HL-60 (cell line): Measurements from ENCODE around the gene WWOX.

Experiments used
- CTCF ChIP-seq: IDR thresholded peaks from one replicate; pipeline ENCODE4 v1.5.1; 2011; ENCODE audit warnings: low read length, control low read depth, inconsistent platforms; ENCODE audit not compliant: insufficient read depth
- GABPA ChIP-seq: IDR thresholded peaks from 2 replicates; pipeline ENCODE4 v1.6.1; 2012; ENCODE audit warnings: low read depth
- POLR2AphosphoS5 ChIP-seq: IDR thresholded peaks from 2 replicates; pipeline ENCODE4 v1.6.1; 2012; ENCODE audit warnings: low read depth
- REST ChIP-seq: IDR thresholded peaks from 2 replicates; pipeline ENCODE4 v1.6.1; 2012; ENCODE audit warnings: low read depth; ENCODE audit not compliant: insufficient replicate concordance
- SPI1 ChIP-seq: IDR thresholded peaks from 2 replicates; pipeline ENCODE4 v1.6.1; 2012; ENCODE audit warnings: low read depth, mild to moderate bottlenecking, borderline replicate concordance

GRCh38 chr16:78735337-78735736, 635.9 kb downstream of the WWOX start:
- no peak for TF ChIP-seq CTCF
- TF ChIP-seq POLR2AphosphoS5: no peak
- no peak for TF ChIP-seq SPI1
- no peak for TF ChIP-seq GABPA
- TF ChIP-seq REST: no peak
